GM08714 (cell line): ENCODE results near the gene LMLN.
A peak's percentile ranks its signal among the peaks of the same experiment; 100 is the strongest.
"Not testable (repeated sequence)": the region's sequence is repeated elsewhere in the genome, so short reads cannot be mapped to it uniquely, and the experiment has no call there.

Experiments used
- H3K4me3 ChIP-seq: fragments of 200-500 bp; sonication (Bioruptor generic); 2 replicates; pipeline ENCODE4 v1.5.1; 2014; ENCODE audit warnings: mild to moderate bottlenecking, low read length, inconsistent platforms
- ZNF274 ChIP-seq: IDR thresholded peaks from 2 replicates; pipeline ENCODE4 v1.6.1; 2012; ENCODE audit warnings: mild to moderate bottlenecking, low read depth, low read length

Gene LMLN

GRCh38 chr3:197951392-197951990 is 8.5 kb upstream of the LMLN start:
- peak overlapping the region; percentile 96 for H3K4me3 ChIP-seq
- no peak for TF ChIP-seq ZNF274

- H3K4me3 ChIP-seq = no peak overlapping the region
- TF ChIP-seq ZNF274 = no peak
These were observed 7.6 kb upstream of the LMLN start for GRCh38 chr3:197952440-197952839.

- no peak for TF ChIP-seq ZNF274
- H3K4me3 ChIP-seq = no peak overlapping the region
These were observed 6.7 kb upstream of the LMLN start for GRCh38 chr3:197953325-197953724.

- TF ChIP-seq ZNF274 = no peak
These were observed 6.1 kb upstream of the LMLN start for GRCh38 chr3:197953881-197954280.

GRCh38 chr3:197955892-197956477 is 4.0 kb upstream of the LMLN start:
- no peak overlapping the region for H3K4me3 ChIP-seq
- no peak for TF ChIP-seq ZNF274

More at GRCh38 chr3:197953881-197954280, 6.1 kb upstream of the LMLN start:
- no peak overlapping the region for H3K4me3 ChIP-seq

- TF ChIP-seq ZNF274 = no peak
- H3K4me3 ChIP-seq = no peak overlapping the region
These were observed 3.4 kb upstream of the LMLN start for GRCh38 chr3:197956626-197956988.

- TF ChIP-seq ZNF274 = no peak
- H3K4me3 ChIP-seq = no peak overlapping the region
These were observed 2.3 kb upstream of the LMLN start for GRCh38 chr3:197957790-197958133.

- no peak for TF ChIP-seq ZNF274
- no peak overlapping the region for H3K4me3 ChIP-seq
These were observed 1.7 kb upstream of the LMLN start for GRCh38 chr3:197958346-197958745.

GRCh38 chr3:197958848-197959247 is 1.2 kb upstream of the LMLN start:
- not testable (repeated sequence) for H3K4me3 ChIP-seq

GRCh38 chr3:197959500-197959890 is 522 bp upstream of the LMLN start:
- TF ChIP-seq ZNF274 = no peak
- H3K4me3 ChIP-seq = peak overlapping the region; percentile 59

GRCh38 chr3:197960694-197961581 is 921 bp downstream of the LMLN start:
- peak overlapping the region; percentile 68; the same call in 1 of the 2 replicates for H3K4me3 ChIP-seq
- no peak for TF ChIP-seq ZNF274

- H3K4me3 ChIP-seq = no peak overlapping the region
- TF ChIP-seq ZNF274 = no peak
These were observed 1.5 kb downstream of the LMLN start for GRCh38 chr3:197961582-197961945.

GRCh38 chr3:197963019-197963637 is 3.1 kb downstream of the LMLN start:
- no peak for TF ChIP-seq ZNF274
- no peak overlapping the region for H3K4me3 ChIP-seq

- not testable (repeated sequence) for H3K4me3 ChIP-seq
These were observed 7.4 kb downstream of the LMLN start for GRCh38 chr3:197967337-197967989.
